ENCODE measurements around the gene IL5RA.

The IL5RA gene

GRCh38 chr3:3107858-3108257 is 2.3 kb downstream of the IL5RA start:
- DNase-seq (ENCODE audit: low read depth in 2 of 2), result no peak

- DNase-seq (ENCODE audit: low read depth in 2 of 2), result no peak
Measured at GRCh38 chr3:3107181-3107580, 3.0 kb downstream of the IL5RA start.

GRCh38 chr3:3105815-3106214 is 4.4 kb downstream of the IL5RA start:
- no peak for DNase-seq (ENCODE audit: low read depth in 2 of 2)

GRCh38 chr3:3105246-3105645 is 4.9 kb downstream of the IL5RA start:
- DNase-seq (ENCODE audit: low read depth in 2 of 2), result no peak

- DNase-seq (ENCODE audit: low read depth in 2 of 2), result no peak
Measured at GRCh38 chr3:3102751-3103150, 7.4 kb downstream of the IL5RA start.

GRCh38 chr3:3101660-3102458 is 8.3 kb downstream of the IL5RA start:
- DNase-seq (ENCODE audit: low read depth in 2 of 2), result no peak

- no peak for DNase-seq (ENCODE audit: low read depth in 2 of 2)
Measured at GRCh38 chr3:3097958-3098357, 12.2 kb downstream of the IL5RA start.

- no peak for DNase-seq (ENCODE audit: low read depth in 2 of 2)
Measured at GRCh38 chr3:3089017-3089416, 21.2 kb downstream of the IL5RA start.

GRCh38 chr3:3087716-3088465 is 22.3 kb downstream of the IL5RA start:
- no peak for DNase-seq (ENCODE audit: low read depth in 2 of 2)

- no peak for DNase-seq (ENCODE audit: low read depth in 2 of 2)
Measured at GRCh38 chr3:3087279-3087678, 22.9 kb downstream of the IL5RA start.

- DNase-seq (ENCODE audit: low read depth in 2 of 2), result no peak
Measured at GRCh38 chr3:3086239-3086638, 23.9 kb downstream of the IL5RA start.

- DNase-seq (ENCODE audit: low read depth in 2 of 2), result no peak
Measured at GRCh38 chr3:3085782-3086181, 24.4 kb downstream of the IL5RA start.

GRCh38 chr3:3084890-3085289 is 25.3 kb downstream of the IL5RA start:
- no peak for DNase-seq (ENCODE audit: low read depth in 2 of 2)

- DNase-seq (ENCODE audit: low read depth in 2 of 2), result no peak
Measured at GRCh38 chr3:3082234-3082924, 27.8 kb downstream of the IL5RA start.

- no peak for DNase-seq (ENCODE audit: low read depth in 2 of 2)
Measured at GRCh38 chr3:3081381-3082233, 28.6 kb downstream of the IL5RA start.

- DNase-seq (ENCODE audit: low read depth in 2 of 2), result no peak
Measured at GRCh38 chr3:3080309-3080708, 29.9 kb downstream of the IL5RA start.

GRCh38 chr3:3074551-3075257 is 35.5 kb downstream of the IL5RA start:
- DNase-seq (ENCODE audit: low read depth in 2 of 2), result no peak

- no peak for DNase-seq (ENCODE audit: low read depth in 2 of 2)
Measured at GRCh38 chr3:3071136-3071535, 39.0 kb downstream of the IL5RA start.

- DNase-seq (ENCODE audit: low read depth in 2 of 2), result no peak
Measured at GRCh38 chr3:3069723-3070122, 40.5 kb downstream of the IL5RA start.

GRCh38 chr3:3068358-3068881 is 41.8 kb downstream of the IL5RA start:
- no peak for DNase-seq (ENCODE audit: low read depth in 2 of 2)

- no peak for DNase-seq (ENCODE audit: low read depth in 2 of 2)
Measured at GRCh38 chr3:3066910-3067309, 43.3 kb downstream of the IL5RA start.
